Suprapubic skin (tissue), 3 donors: ENCODE data around the gene PEAK3.

ENCODE experiments used
- CTCF ChIP-seq, 2 donors: fragments of 200-600 bp in 1 of 2; fragments of 450-650 bp in 1 of 2; sonication (generic) in 1 of 2; IDR thresholded peaks; one replicate each; pipeline ENCODE4 v1.5.1; 2016 to 2019; ENCODE audit warnings: antibody characterized with exemption in 2 of 2, mild to moderate bottlenecking in 1 of 2, moderate library complexity in 1 of 2
- EP300 ChIP-seq: sonication (generic); formaldehyde crosslinking; IDR thresholded peaks from one replicate; pipeline ENCODE4 v1.6.1; 2017; ENCODE audit warnings: antibody characterized with exemption
- POLR2A ChIP-seq, 2 donors: fragments of 450-650 bp; IDR thresholded peaks; one replicate each; pipeline ENCODE4 v1.6.1; 2017; ENCODE audit warnings: antibody characterized with exemption in 2 of 2, mild to moderate bottlenecking in 2 of 2, moderate library complexity in 2 of 2

- TF ChIP-seq POLR2A (IDR thresholded peaks at IDR 0.05) (no peak), CTCF (IDR thresholded peaks at IDR 0.05) (no peak), EP300 (no peak)
Observed at GRCh38 chr19:2291185-2291751, 9.3 kb upstream of the PEAK3 start.
